HG03175 (cell line): ENCODE measurements around the gene BPIFA3.

Source experiments
- ATAC-seq: cut with Tn5 transposase; IDR thresholded peaks from one replicate; pipeline ENCODE4 v1.9.1; 2021; ENCODE audit warnings: mild to moderate bottlenecking, moderate library complexity; ENCODE audit not compliant: unreplicated experiment

BPIFA3 gene

GRCh38 chr20:33259371-33259770, 42.2 kb downstream of the BPIFA3 start:
- ATAC-seq: no peak

GRCh38 chr20:33261465-33261864, 44.3 kb downstream of the BPIFA3 start:
- ATAC-seq: no peak

- ATAC-seq: no peak
These were observed 45.5 kb downstream of the BPIFA3 start for GRCh38 chr20:33262658-33263065.

- no peak for ATAC-seq
These were observed 46.6 kb downstream of the BPIFA3 start for GRCh38 chr20:33263784-33264183.

- ATAC-seq: no peak
These were observed 50.5 kb downstream of the BPIFA3 start for GRCh38 chr20:33267701-33268100.

GRCh38 chr20:33272155-33272873, 55.2 kb downstream of the BPIFA3 start:
- no peak for ATAC-seq

- ATAC-seq: no peak
These were observed 56.1 kb downstream of the BPIFA3 start for GRCh38 chr20:33273117-33273851.

- ATAC-seq: no peak
These were observed 58.1 kb downstream of the BPIFA3 start for GRCh38 chr20:33275215-33275614.

- no peak for ATAC-seq
These were observed 58.7 kb downstream of the BPIFA3 start for GRCh38 chr20:33275871-33276270.

- ATAC-seq: no peak
These were observed 59.4 kb downstream of the BPIFA3 start for GRCh38 chr20:33276303-33277113.
